ENCODE data around the gene NFYA.

NFYA gene

GRCh38 chr6:41072836-41073202 lies at the start of gene NFYA:
TSS of gene NFYA (plus strand) at chr6:41072974. CDS start at chr6:41079090, 6,116 bp downstream.
- TF ChIP-seq GATA2 (IDR thresholded peaks at IDR 0.05; ENCODE audit: low read depth, low read length) (no peak), GATA3 (IDR thresholded peaks at IDR 0.05; ENCODE audit: low read depth, low read length) (no peak)

GRCh38 chr6:41023114-41023513 lies 49.7 kb upstream of the NFYA start:
- peak; percentile 89 for TF ChIP-seq GATA2 (IDR thresholded peaks at IDR 0.05; ENCODE audit: low read depth, low read length)
- peak; percentile 83 for TF ChIP-seq GATA3 (IDR thresholded peaks at IDR 0.05; ENCODE audit: low read depth, low read length)

GRCh38 chr6:41025966-41026530 lies 46.7 kb upstream of the NFYA start:
- TF ChIP-seq GATA2 (IDR thresholded peaks at IDR 0.05; ENCODE audit: low read depth, low read length), result no peak
- no peak for TF ChIP-seq GATA3 (IDR thresholded peaks at IDR 0.05; ENCODE audit: low read depth, low read length)

- TF ChIP-seq GATA2 (IDR thresholded peaks at IDR 0.05; ENCODE audit: low read depth, low read length) (no peak), GATA3 (IDR thresholded peaks at IDR 0.05; ENCODE audit: low read depth, low read length) (no peak)
Observed at GRCh38 chr6:41027241-41027640, 45.5 kb upstream of the NFYA start.

GRCh38 chr6:41027799-41028560 lies 44.8 kb upstream of the NFYA start:
- TF ChIP-seq GATA2 (IDR thresholded peaks at IDR 0.05; ENCODE audit: low read depth, low read length) (no peak), GATA3 (IDR thresholded peaks at IDR 0.05; ENCODE audit: low read depth, low read length) (no peak)

- TF ChIP-seq GATA2 (IDR thresholded peaks at IDR 0.05; ENCODE audit: low read depth, low read length), result no peak
- TF ChIP-seq GATA3 (IDR thresholded peaks at IDR 0.05; ENCODE audit: low read depth, low read length), result no peak
Observed at GRCh38 chr6:41028561-41029412, 44.0 kb upstream of the NFYA start.

GRCh38 chr6:41032830-41033229 lies 39.9 kb upstream of the NFYA start:
- TF ChIP-seq GATA2 (IDR thresholded peaks at IDR 0.05; ENCODE audit: low read depth, low read length) (no peak), GATA3 (IDR thresholded peaks at IDR 0.05; ENCODE audit: low read depth, low read length) (no peak)

- TF ChIP-seq GATA2 (IDR thresholded peaks at IDR 0.05; ENCODE audit: low read depth, low read length) (no peak), GATA3 (IDR thresholded peaks at IDR 0.05; ENCODE audit: low read depth, low read length) (no peak)
Observed at GRCh38 chr6:41033776-41034175, 39.0 kb upstream of the NFYA start.

- TF ChIP-seq GATA2 (IDR thresholded peaks at IDR 0.05; ENCODE audit: low read depth, low read length), result no peak
- no peak for TF ChIP-seq GATA3 (IDR thresholded peaks at IDR 0.05; ENCODE audit: low read depth, low read length)
Observed at GRCh38 chr6:41036186-41036585, 36.6 kb upstream of the NFYA start.

- no peak for TF ChIP-seq GATA2 (IDR thresholded peaks at IDR 0.05; ENCODE audit: low read depth, low read length)
Observed at GRCh38 chr6:41036601-41037000, 36.2 kb upstream of the NFYA start.

GRCh38 chr6:41037107-41037900 lies 35.5 kb upstream of the NFYA start:
- TF ChIP-seq GATA2 (IDR thresholded peaks at IDR 0.05; ENCODE audit: low read depth, low read length) (no peak), GATA3 (IDR thresholded peaks at IDR 0.05; ENCODE audit: low read depth, low read length) (no peak)

GRCh38 chr6:41038205-41038604 lies 34.6 kb upstream of the NFYA start:
- TF ChIP-seq GATA3 (IDR thresholded peaks at IDR 0.05; ENCODE audit: low read depth, low read length), result no peak
- no peak for TF ChIP-seq GATA2 (IDR thresholded peaks at IDR 0.05; ENCODE audit: low read depth, low read length)

- TF ChIP-seq GATA3 (IDR thresholded peaks at IDR 0.05; ENCODE audit: low read depth, low read length) (no peak), GATA2 (IDR thresholded peaks at IDR 0.05; ENCODE audit: low read depth, low read length) (no peak)
Observed at GRCh38 chr6:41039060-41039998, 33.4 kb upstream of the NFYA start, which contains the start of gene UNC5CL. TSS of gene UNC5CL (minus strand) at chr6:41039221. CDS start at chr6:41035074, 4,147 bp downstream.
